Stimulated activated CD4-positive, alpha-beta T cell treated with anti-CD3 and anti-CD28 coated beads, Interleukin-1b, Interleukin-23, amount 100 ng/mL, for 48 hours (primary cell): ENCODE data around the gene FREM1.

Experiments used
- DNase-seq: peaks from one replicate; pipeline ENCODE4 v3.0.0-alpha.2; 2020

FREM1 gene

DNA sequence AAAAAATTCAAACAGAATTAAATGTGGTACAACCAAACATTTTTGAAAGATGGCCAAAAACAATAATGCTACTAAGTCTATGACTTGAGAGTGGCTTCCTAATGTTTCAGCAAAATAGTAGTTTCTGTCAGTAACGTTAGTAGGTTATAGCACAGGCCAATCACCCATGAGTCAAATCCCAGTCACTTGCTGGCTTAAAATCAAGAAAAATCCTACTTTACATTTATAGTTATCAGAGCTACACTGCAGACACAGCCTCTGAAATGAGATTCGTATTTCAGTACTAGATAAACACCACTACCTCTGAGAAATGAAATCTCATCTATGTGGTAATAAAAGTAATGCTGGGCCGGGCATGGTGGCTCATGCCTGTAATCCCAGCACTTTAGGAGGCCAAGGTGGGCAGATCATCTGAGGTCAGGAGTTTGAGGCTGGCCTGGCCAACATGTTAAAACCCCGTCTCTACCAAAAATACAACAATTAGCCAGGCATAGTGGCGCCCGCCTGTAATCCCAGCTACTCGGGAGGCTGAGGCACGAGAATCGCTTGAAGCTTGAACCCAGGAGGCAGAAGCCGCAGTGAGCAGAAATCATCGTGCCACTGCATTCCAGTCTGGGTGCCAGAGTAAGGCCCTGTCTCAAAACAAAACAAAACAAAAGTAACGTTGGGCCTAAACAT, 223.0 kb downstream of the FREM1 start:
- DNase-seq = no peak

DNA sequence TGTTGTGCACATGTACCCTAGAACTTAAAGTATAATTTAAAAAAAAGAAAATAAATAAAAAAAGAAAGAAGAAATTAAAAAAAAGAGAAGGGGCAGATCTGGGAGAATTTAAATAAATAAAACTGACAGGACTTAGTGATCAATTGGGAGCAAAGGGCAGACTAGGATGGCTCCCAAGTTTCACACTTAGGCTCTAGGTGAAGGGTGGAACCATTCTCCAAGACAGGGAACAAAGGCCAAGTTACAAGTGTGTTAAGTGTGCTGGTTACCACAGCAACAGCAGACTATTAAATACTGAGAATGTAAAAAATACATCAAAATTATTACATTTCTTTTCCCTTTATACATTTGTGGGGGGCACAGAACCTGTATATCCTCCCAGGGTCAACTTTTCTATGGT, 224.1 kb downstream of the FREM1 start:
- DNase-seq = no peak
